NB4 (cell line): ENCODE data around the gene PDK4.

Source experiments
- CTCF ChIP-seq: IDR thresholded peaks from one replicate; pipeline ENCODE4 v1.5.1; 2012; ENCODE audit warnings: low read depth, low read length
- MAX ChIP-seq: IDR thresholded peaks from 2 replicates; pipeline ENCODE4 v1.6.1; 2011; ENCODE audit warnings: low read depth, low read length
- MYC ChIP-seq: IDR thresholded peaks from 2 replicates; pipeline ENCODE4 v1.6.1; 2011; ENCODE audit warnings: low read depth, low read length
- POLR2A ChIP-seq: IDR thresholded peaks from 2 replicates; pipeline ENCODE4 v1.6.1; 2011; ENCODE audit warnings: mild to moderate bottlenecking; ENCODE audit not compliant: insufficient read length; ENCODE audit errors: extremely low read depth

GRCh38 chr7:95595746-95596197, 544 bp downstream of the PDK4 start:
- no peak for TF ChIP-seq CTCF
- no peak for TF ChIP-seq MAX
- TF ChIP-seq POLR2A: no peak
- no peak for TF ChIP-seq MYC
